Hepatocyte (in vitro differentiated cells): ENCODE measurements around the gene LAMTOR4. TPM values are rescaled to one million over a fixed set of nuclear protein-coding genes. Genes with fewer than 3 reads are reported as not detected.

ENCODE experiments used
- DNase-seq: peaks from one replicate; pipeline ENCODE4 v3.0.0-alpha.2; 2016; ENCODE audit warnings: low spot score
- H2AFZ ChIP-seq: fragments of 200-600 bp; sonication (generic); 2 replicates; pipeline ENCODE4 v1.6.0; 2016; ENCODE audit warnings: antibody characterized with exemption, mild to moderate bottlenecking
- H3K27ac ChIP-seq: fragments of 200-600 bp; sonication (generic); 2 replicates; pipeline ENCODE4 v1.5.1; 2016; ENCODE audit warnings: mild to moderate bottlenecking
- H3K27me3 ChIP-seq: fragments of 200-600 bp; sonication (generic); 2 replicates; pipeline ENCODE4 v1.6.1; 2016
- H3K36me3 ChIP-seq: fragments of 200-600 bp; sonication (generic); replicated peaks from 2 replicates; pipeline ENCODE4 v1.5.1; 2016; ENCODE audit warnings: low read depth; ENCODE audit not compliant: insufficient read depth
- H3K4me1 ChIP-seq: fragments of 200-600 bp; sonication (generic); 2 replicates; pipeline ENCODE4 v1.5.1; 2016; ENCODE audit warnings: mild to moderate bottlenecking, moderate library complexity; ENCODE audit not compliant: insufficient read depth
- H3K4me2 ChIP-seq: fragments of 200-600 bp; sonication (generic); 2 replicates; pipeline ENCODE4 v1.6.0; 2016
- H3K4me3 ChIP-seq: fragments of 200-600 bp; sonication (generic); 2 replicates; pipeline ENCODE4 v1.5.1; 2016; ENCODE audit warnings: mild to moderate bottlenecking
- H3K79me2 ChIP-seq: fragments of 200-600 bp; sonication (generic); 2 replicates; pipeline ENCODE4 v1.6.0; 2017; ENCODE audit warnings: mild to moderate bottlenecking
- H3K9me2 ChIP-seq: fragments of 200-600 bp; sonication (generic); replicated peaks from 2 replicates; pipeline ENCODE4 v1.6.0; 2017; ENCODE audit warnings: mild to moderate bottlenecking; ENCODE audit not compliant: insufficient read depth
- H3K9me3 ChIP-seq: fragments of 200-600 bp; sonication (generic); 2 replicates; pipeline ENCODE4 v1.5.1; 2016; ENCODE audit warnings: low read depth, mild to moderate bottlenecking
- H4K20me1 ChIP-seq: fragments of 200-600 bp; sonication (generic); 2 replicates; pipeline ENCODE4 v1.6.0; 2016; ENCODE audit warnings: mild to moderate bottlenecking; ENCODE audit not compliant: insufficient read depth, poor library complexity, severe bottlenecking
- EZH2 ChIP-seq: fragments of 200-600 bp; sonication (generic); IDR thresholded peaks from 2 replicates; pipeline ENCODE4 v1.6.1; 2016; ENCODE audit warnings: antibody characterized with exemption, mild to moderate bottlenecking, borderline replicate concordance
- EZH2phosphoT487 ChIP-seq: fragments of 200-600 bp; sonication (generic); IDR thresholded peaks from one replicate; pipeline ENCODE4 v1.6.1; 2018; ENCODE audit warnings: antibody characterized with exemption, mild to moderate bottlenecking, low read depth, moderate library complexity; ENCODE audit not compliant: unreplicated experiment, severe bottlenecking
- WGBS: methylation state at CpG from one replicate; pipeline ENCODE4 v1.1.6; 2016; ENCODE audit warnings: low lambda C conversion rate; ENCODE audit errors: missing lambda C conversion rate; 5-methylcytosine and 5-hydroxymethylcytosine counted together
- polyA plus RNA-seq: library from polyadenylated mRNA; unstranded; fragments of >200 nt; fragmentation: Nextera tagmentation; extraction: Ambion mirVana; gene quantifications from 2 replicates; pipeline ENCODE4 v1.2.1, GENCODE V29; 2016
- total RNA-seq: library from RNA; depleted of rRNA; stranded (reverse); fragments of >200 nt; gene quantifications from 2 replicates; pipeline ENCODE4 v1.2.3, GENCODE V29; 2014
- TF ChIP-seq, protein P1 (sequence below): fragments of 200-600 bp; sonication (generic); IDR thresholded peaks from 2 replicates; pipeline ENCODE4 v1.5.1; 2016; ENCODE audit warnings: antibody characterized with exemption, mild to moderate bottlenecking; ENCODE audit not compliant: poor library complexity

LAMTOR4 gene
- total and polyA plus RNA-seq, 2 experiments from 2014 or later, result 90.5 to 228 TPM

DNA sequence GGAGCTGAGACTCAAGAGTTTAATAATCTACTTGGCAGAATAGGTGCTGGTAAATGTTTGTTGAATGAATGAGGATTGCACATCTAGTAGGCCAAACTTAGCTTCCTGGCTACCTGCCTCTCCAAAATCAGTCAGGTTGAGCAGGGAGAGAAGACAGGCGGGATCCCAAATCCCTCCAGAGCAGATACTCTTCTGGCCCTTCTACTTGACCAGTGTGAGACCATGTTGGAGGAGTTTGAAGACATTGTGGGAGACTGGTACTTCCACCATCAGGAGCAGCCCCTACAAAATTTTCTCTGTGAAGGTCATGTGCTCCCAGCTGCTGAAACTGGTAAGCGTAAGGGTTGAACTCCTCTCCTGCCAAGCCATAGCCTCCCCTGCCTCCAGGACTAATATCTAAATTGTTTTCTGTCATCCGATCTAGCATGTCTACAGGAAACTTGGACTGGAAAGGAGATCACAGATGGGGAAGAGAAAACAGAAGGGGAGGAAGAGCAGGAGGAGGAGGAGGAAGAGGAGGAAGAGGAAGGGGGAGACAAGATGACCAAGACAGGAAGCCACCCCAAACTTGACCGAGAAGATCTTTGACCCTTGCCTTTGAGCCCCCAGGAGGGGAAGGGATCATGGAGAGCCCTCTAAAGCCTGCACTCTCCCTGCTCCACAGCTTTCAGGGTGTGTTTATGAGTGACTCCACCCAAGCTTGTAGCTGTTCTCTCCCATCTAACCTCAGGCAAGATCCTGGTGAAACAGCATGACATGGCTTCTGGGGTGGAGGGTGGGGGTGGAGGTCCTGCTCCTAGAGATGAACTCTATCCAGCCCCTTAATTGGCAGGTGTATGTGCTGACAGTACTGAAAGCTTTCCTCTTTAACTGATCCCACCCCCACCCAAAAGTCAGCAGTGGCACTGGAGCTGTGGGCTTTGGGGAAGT lies 24.2 kb upstream of the LAMTOR4 start:
- Histone ChIP-seq H3K4me2 (peak overlapping the region; percentile 55), H3K9me2 (no peaks in the 10 kb centered on the region), H3K9me3 (no peaks in the 10 kb centered on the region), H3K4me3 (no peak overlapping the region), H3K79me2 (peaks cover 11% of the 10 kb centered on the region), H3K4me1 (peaks cover 14% of the 10 kb centered on the region), H3K27me3 (no peaks in the 10 kb centered on the region), H3K27ac (peak overlapping the region; percentile 94), H4K20me1 (no peaks in the 10 kb centered on the region), H3K36me3 (no peaks in the 10 kb centered on the region), H2AFZ (no peak overlapping the region)
- TF ChIP-seq EZH2phosphoT487, result no peak
- TF ChIP-seq, protein P1, sequence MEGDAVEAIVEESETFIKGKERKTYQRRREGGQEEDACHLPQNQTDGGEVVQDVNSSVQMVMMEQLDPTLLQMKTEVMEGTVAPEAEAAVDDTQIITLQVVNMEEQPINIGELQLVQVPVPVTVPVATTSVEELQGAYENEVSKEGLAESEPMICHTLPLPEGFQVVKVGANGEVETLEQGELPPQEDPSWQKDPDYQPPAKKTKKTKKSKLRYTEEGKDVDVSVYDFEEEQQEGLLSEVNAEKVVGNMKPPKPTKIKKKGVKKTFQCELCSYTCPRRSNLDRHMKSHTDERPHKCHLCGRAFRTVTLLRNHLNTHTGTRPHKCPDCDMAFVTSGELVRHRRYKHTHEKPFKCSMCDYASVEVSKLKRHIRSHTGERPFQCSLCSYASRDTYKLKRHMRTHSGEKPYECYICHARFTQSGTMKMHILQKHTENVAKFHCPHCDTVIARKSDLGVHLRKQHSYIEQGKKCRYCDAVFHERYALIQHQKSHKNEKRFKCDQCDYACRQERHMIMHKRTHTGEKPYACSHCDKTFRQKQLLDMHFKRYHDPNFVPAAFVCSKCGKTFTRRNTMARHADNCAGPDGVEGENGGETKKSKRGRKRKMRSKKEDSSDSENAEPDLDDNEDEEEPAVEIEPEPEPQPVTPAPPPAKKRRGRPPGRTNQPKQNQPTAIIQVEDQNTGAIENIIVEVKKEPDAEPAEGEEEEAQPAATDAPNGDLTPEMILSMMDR, result no peak
- TF ChIP-seq EZH2, result no peak
- no peak for DNase-seq
- WGBS, result 92% methylated on average over 4 of the region's 4 CpGs

- peaks cover 12% of the 10 kb centered on the region for H3K4me1 ChIP-seq
- no peaks in the 10 kb centered on the region for H3K36me3 ChIP-seq
These were observed 22.3 kb upstream of the LAMTOR4 start for GRCh38 chr7:100126239-100126930.

DNA sequence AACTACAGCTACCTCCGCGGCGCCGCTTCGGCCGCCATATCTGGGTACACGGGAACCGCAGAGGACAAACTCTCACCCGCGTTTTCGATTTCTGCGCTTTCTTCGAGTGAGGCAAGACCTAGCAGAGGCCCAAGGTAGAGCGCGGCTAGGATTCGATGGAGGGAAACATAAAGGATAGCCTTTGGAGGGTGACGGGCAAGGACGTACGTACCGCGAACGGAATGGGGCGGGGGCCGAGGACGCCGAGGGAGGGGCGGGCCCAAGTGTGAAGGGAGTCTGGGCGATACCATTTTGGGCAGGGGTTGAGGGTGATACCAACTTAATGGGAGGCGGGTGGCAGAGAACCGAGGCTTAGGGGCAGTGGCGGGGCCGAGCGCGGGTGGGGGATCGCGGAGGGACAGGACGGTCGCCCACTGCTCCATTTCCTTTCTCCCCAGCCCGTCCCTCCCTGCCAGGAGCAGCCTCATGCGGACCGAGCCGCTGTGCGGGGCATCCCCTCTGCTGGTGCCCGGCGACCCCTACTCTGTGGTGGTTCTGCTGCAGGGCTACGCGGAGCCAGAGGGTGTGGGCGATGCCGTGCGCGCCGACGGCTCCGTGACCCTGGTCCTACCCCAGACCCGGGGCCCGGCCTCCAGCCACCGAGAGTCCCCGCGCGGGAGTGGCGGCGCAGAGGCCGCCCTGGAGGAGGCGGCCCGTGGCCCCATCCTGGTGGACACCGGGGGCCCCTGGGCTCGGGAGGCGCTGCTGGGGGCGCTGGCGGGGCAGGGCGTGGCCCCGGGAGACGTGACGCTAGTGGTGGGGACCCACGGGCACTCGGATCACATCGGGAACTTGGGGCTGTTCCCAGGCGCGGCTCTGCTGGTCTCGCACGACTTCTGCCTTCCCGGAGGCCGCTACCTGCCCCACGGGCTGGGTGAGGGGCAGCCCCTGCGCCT lies 21.5 kb upstream of the LAMTOR4 start, which contains the start of gene MBLAC1:
Gene MBLAC1 (plus strand): TSS at position 37 of the 935 bp plus-strand sequence. CDS start 429 bp downstream, at position 466.
- WGBS, result 2% methylated on average over 54 of the region's 85 CpGs
- Histone ChIP-seq H3K79me2 (no peaks in the 10 kb centered on the region), H3K9me3 (no peaks in the 10 kb centered on the region), H3K27ac (peak within 1 kb of the TSS; percentile 94), H2AFZ (peak within 1 kb of the TSS; percentile 84), H3K9me2 (no peaks in the 10 kb centered on the region), H3K4me1 (peaks cover 12% of the 10 kb centered on the region), H3K4me2 (peak within 1 kb of the TSS; percentile 99), H4K20me1 (no peaks in the 10 kb centered on the region), H3K36me3 (no peaks in the 10 kb centered on the region), H3K27me3 (no peaks in the 10 kb centered on the region), H3K4me3 (peak within 1 kb of the TSS; percentile 25)
- TF ChIP-seq, protein P1, result no peak
- no peak for TF ChIP-seq EZH2phosphoT487
- no peak for TF ChIP-seq EZH2
- peak; percentile 96 for DNase-seq

More at GRCh38 chr7:100126239-100126930, 22.3 kb upstream of the LAMTOR4 start:
- DNase-seq, result no peak
- Histone ChIP-seq H3K9me2 (no peaks in the 10 kb centered on the region), H3K79me2 (peaks cover 3% of the 10 kb centered on the region), H3K4me3 (peak overlapping the region; percentile 25), H2AFZ (peak overlapping the region; percentile 15), H3K27me3 (no peaks in the 10 kb centered on the region), H3K27ac (peak overlapping the region; percentile 94), H4K20me1 (no peaks in the 10 kb centered on the region), H3K4me2 (peak overlapping the region; percentile 99), H3K9me3 (no peaks in the 10 kb centered on the region)
- 17% methylated on average over 28 of the region's 29 CpGs for WGBS
- TF ChIP-seq EZH2phosphoT487, result no peak
- no peak for TF ChIP-seq EZH2
